GM23338 (cell line): ENCODE data around the gene ENC1. TPM values are rescaled to one million over a fixed set of nuclear protein-coding genes. Genes with fewer than 3 reads are reported as not detected.
"Not testable (repeated sequence)": the region's sequence is repeated elsewhere in the genome, so short reads cannot be mapped to it uniquely, and the experiment has no call there.

ENCODE experiments used
- ATAC-seq: fragments of 200-7000 bp; cut with Tn5 transposase; 3 replicates; pipeline ENCODE4 v1.9.1; 2020
- DNase-seq: peaks from one replicate; pipeline ENCODE4 v3.0.0-alpha.2; 2015; ENCODE audit warnings: low spot score
- H2AFZ ChIP-seq: fragments of 200-600 bp; sonication (generic); 2 replicates; pipeline ENCODE4 v1.8.0; 2016; ENCODE audit warnings: antibody characterized with exemption, mild to moderate bottlenecking, moderate library complexity
- H3F3A ChIP-seq: fragments of 200-600 bp; sonication (generic); replicated peaks from 2 replicates; pipeline ENCODE4 v1.8.0; 2017; ENCODE audit warnings: antibody characterized with exemption, mixed run types, low read depth
- H3K27ac ChIP-seq: fragments of 200-600 bp; sonication (generic); 2 replicates; pipeline ENCODE4 v1.6.1; 2016; ENCODE audit warnings: low read depth
- H3K27me3 ChIP-seq: fragments of 200-600 bp; sonication (generic); 2 replicates; pipeline ENCODE4 v1.8.0; 2016; ENCODE audit warnings: mild to moderate bottlenecking, mixed run types, moderate library complexity; ENCODE audit not compliant: insufficient read depth
- H3K36me3 ChIP-seq: fragments of 200-600 bp; sonication (generic); 2 replicates; pipeline ENCODE4 v1.8.0; 2016; ENCODE audit warnings: mild to moderate bottlenecking; ENCODE audit not compliant: insufficient read depth
- H3K4me1 ChIP-seq: fragments of 200-600 bp; sonication (generic); 2 replicates; pipeline ENCODE4 v1.8.0; 2016; ENCODE audit warnings: mild to moderate bottlenecking, moderate library complexity; ENCODE audit not compliant: insufficient read depth
- H3K4me2 ChIP-seq: fragments of 200-600 bp; sonication (generic); 2 replicates; pipeline ENCODE4 v1.7.1; 2017; ENCODE audit warnings: mixed run types
- H3K4me3 ChIP-seq: fragments of 200-600 bp; sonication (generic); 2 replicates; pipeline ENCODE4 v1.6.1; 2016; ENCODE audit warnings: mixed run types
- H3K79me2 ChIP-seq: fragments of 200-600 bp; sonication (generic); replicated peaks from 2 replicates; pipeline ENCODE4 v1.8.0; 2017; ENCODE audit warnings: mild to moderate bottlenecking; ENCODE audit not compliant: insufficient read depth
- H3K9me2 ChIP-seq: fragments of 200-600 bp; sonication (generic); 2 replicates; pipeline ENCODE4 v1.8.0; 2017; ENCODE audit not compliant: insufficient read depth
- H4K20me1 ChIP-seq: fragments of 200-600 bp; sonication (generic); replicated peaks from 2 replicates; pipeline ENCODE4 v1.8.0; 2017; ENCODE audit warnings: mild to moderate bottlenecking; ENCODE audit not compliant: insufficient read depth
- H3K27ac Mint-ChIP-seq: 2 replicates; pipeline ENCODE4 v1.8.0; 2020; ENCODE audit warnings: inconsistent platforms, mild to moderate bottlenecking, moderate library complexity, mixed read lengths
- H3K27me3 Mint-ChIP-seq: 3 replicates; pipeline ENCODE4 v1.8.0; 2022; ENCODE audit warnings: low read depth, mild to moderate bottlenecking, moderate library complexity, mixed read lengths, inconsistent platforms; ENCODE audit not compliant: insufficient read depth, poor library complexity
- H3K36me3 Mint-ChIP-seq: 3 replicates; pipeline ENCODE4 v1.8.0; 2021; ENCODE audit warnings: low read depth, mild to moderate bottlenecking, inconsistent platforms, moderate library complexity, mixed read lengths
- H3K4me1 Mint-ChIP-seq: 3 replicates; pipeline ENCODE4 v1.8.0; 2020; ENCODE audit warnings: mild to moderate bottlenecking, inconsistent platforms, mixed read lengths
- H3K4me3 Mint-ChIP-seq: 3 replicates; pipeline ENCODE4 v1.8.0; 2021; ENCODE audit warnings: moderate library complexity, mild to moderate bottlenecking, inconsistent platforms, mixed read lengths
- H3K9me3 Mint-ChIP-seq: 3 replicates; pipeline ENCODE4 v1.8.0; 2020; ENCODE audit warnings: moderate library complexity, mild to moderate bottlenecking, inconsistent platforms, mixed read lengths
- CREB1 ChIP-seq: fragments of 250-450 bp; sonication (Bioruptor Pico); IDR thresholded peaks from 2 replicates; pipeline ENCODE4 v1.5.0; 2020; ENCODE audit warnings: low read depth, mild to moderate bottlenecking, moderate library complexity
- CTCF ChIP-seq, 2 experiments: fragments of 200-600 bp in 1 of 2; sonication (generic) in 1 of 2; conservative IDR thresholded peaks; 2 replicates each; pipeline versions ENCODE4 v1.5.1 to v1.6.1; 2016 to 2017; ENCODE audit warnings: antibody characterized with exemption in 2 of 2, low read depth in 2 of 2, mild to moderate bottlenecking in 2 of 2, moderate library complexity in 1 of 2
- polyA plus RNA-seq: library from polyadenylated mRNA; unstranded; fragments of >200 nt; fragmentation: Nextera tagmentation; extraction: Ambion mirVana; gene quantifications from 2 replicates; pipeline ENCODE4 v1.2.1, GENCODE V29; 2016
- total RNA-seq: library from RNA; depleted of rRNA; stranded (reverse); fragments of >200 nt; shearing (Covaris generic); gene quantifications from 2 replicates; pipeline ENCODE4 v1.2.3, GENCODE V29; 2014

The ENC1 gene
- total and polyA plus RNA-seq, 2 experiments from 2014 or later, result 8.2 to 27.9 TPM

- H3K27ac Mint-ChIP-seq, H4K20me1 ChIP-seq, H3K27me3 Mint-ChIP-seq, H3K9me3 Mint-ChIP-seq, H3K4me2 ChIP-seq, H3F3A ChIP-seq, ATAC-seq, H3K36me3 Mint-ChIP-seq, H3K4me3 ChIP-seq, H3K9me2 ChIP-seq, H2AFZ ChIP-seq, H3K4me3 Mint-ChIP-seq, H3K4me1 Mint-ChIP-seq, DNase-seq, H3K4me1 ChIP-seq, H3K36me3 ChIP-seq, H3K27ac ChIP-seq, H3K27me3 ChIP-seq, H3K79me2 ChIP-seq: not testable (repeated sequence)
These were observed 38.8 kb upstream of the ENC1 start for GRCh38 chr5:74679300-74679699.

GRCh38 chr5:74678123-74678522 is 37.6 kb upstream of the ENC1 start:
- not testable (repeated sequence) for H2AFZ ChIP-seq, H3K27me3 Mint-ChIP-seq, H3K27ac Mint-ChIP-seq, H3K9me2 ChIP-seq, H3K79me2 ChIP-seq, H3K27ac ChIP-seq, H3K27me3 ChIP-seq, H3K4me3 Mint-ChIP-seq, DNase-seq, H3F3A ChIP-seq, H3K4me2 ChIP-seq, H3K36me3 Mint-ChIP-seq, ATAC-seq, H3K4me3 ChIP-seq, H3K36me3 ChIP-seq, H4K20me1 ChIP-seq, H3K4me1 ChIP-seq, H3K9me3 Mint-ChIP-seq
- peaks cover 13% of the 10 kb centered on the region; the same call in 2 of the 3 replicates for H3K4me1 Mint-ChIP-seq

DNA sequence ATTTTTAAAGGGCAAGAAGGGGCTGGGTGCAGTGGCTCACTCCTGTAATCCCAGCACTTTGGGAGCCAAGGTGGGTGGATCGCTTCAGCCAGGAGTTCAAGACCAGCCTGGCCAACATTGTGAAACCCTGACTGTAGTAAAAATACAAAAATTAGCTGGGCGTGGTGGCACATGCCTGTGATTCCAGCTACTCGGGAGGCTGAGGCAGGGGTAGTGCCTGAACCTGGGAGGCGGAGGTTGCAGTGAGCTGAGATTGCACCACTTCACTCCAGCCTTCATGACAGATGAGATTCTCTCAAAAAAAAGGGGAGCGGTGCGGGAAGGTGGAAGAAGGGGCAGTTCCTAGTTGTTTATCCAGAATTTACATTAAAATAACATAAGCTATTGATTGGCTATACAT is 35.9 kb upstream of the ENC1 start:
- H3K27ac Mint-ChIP-seq, H3K4me2 ChIP-seq, H3K79me2 ChIP-seq, H3K27ac ChIP-seq, H3K36me3 Mint-ChIP-seq, H3F3A ChIP-seq, H3K4me1 ChIP-seq, H2AFZ ChIP-seq, H3K9me2 ChIP-seq, H4K20me1 ChIP-seq, H3K4me3 Mint-ChIP-seq, H3K9me3 Mint-ChIP-seq, DNase-seq, ATAC-seq, H3K36me3 ChIP-seq, H3K27me3 Mint-ChIP-seq, H3K27me3 ChIP-seq, H3K4me3 ChIP-seq: not testable (repeated sequence)
- peaks cover 14% of the 10 kb centered on the region; the same call in 2 of the 3 replicates for H3K4me1 Mint-ChIP-seq

- H3K4me1 Mint-ChIP-seq, result peaks cover 7% of the 10 kb centered on the region; the same call in 2 of the 3 replicates
- H3K4me2 ChIP-seq, result no peak overlapping the region
- no peaks in the 10 kb centered on the region for H3K9me2 ChIP-seq
- H3K4me1 ChIP-seq, result no peaks in the 10 kb centered on the region
- no peaks in the 10 kb centered on the region for H3K36me3 ChIP-seq
- H3K36me3 Mint-ChIP-seq, result peaks cover 4% of the 10 kb centered on the region; the same call in 1 of the 3 replicates
- H3K27me3 ChIP-seq, result no peaks in the 10 kb centered on the region
- H3K27ac Mint-ChIP-seq, result no peak overlapping the region
- no peak overlapping the region for H3K4me3 ChIP-seq
- no peaks in the 10 kb centered on the region for H3K79me2 ChIP-seq
- no peak overlapping the region for H3K27ac ChIP-seq
- H3K9me3 Mint-ChIP-seq, result peaks cover 17% of the 10 kb centered on the region
- no peaks in the 10 kb centered on the region for H3F3A ChIP-seq
- peak overlapping the region; percentile 75 for H2AFZ ChIP-seq
- peak; percentile 74 for DNase-seq
- no peaks in the 10 kb centered on the region for H4K20me1 ChIP-seq
- ATAC-seq, result peak; percentile 65
- TF ChIP-seq CREB1, result no peak
- TF ChIP-seq CTCF (conservative IDR thresholded peaks at IDR 0.05; ENCODE audit: low read depth in 2 of 2), result peak; percentile 58 to 64
- H3K27me3 Mint-ChIP-seq, result peaks cover 1% of the 10 kb centered on the region
- H3K4me3 Mint-ChIP-seq, result no peak overlapping the region
These were observed 32.7 kb upstream of the ENC1 start for GRCh38 chr5:74673011-74673790.
